ENCODE results near the gene TMIGD1. TPM values are rescaled to one million over a fixed set of nuclear protein-coding genes. Genes with fewer than 3 reads are reported as not detected.

Gene TMIGD1
- total RNA-seq, 1 experiment from 2014 or later, result not detected

DNA sequence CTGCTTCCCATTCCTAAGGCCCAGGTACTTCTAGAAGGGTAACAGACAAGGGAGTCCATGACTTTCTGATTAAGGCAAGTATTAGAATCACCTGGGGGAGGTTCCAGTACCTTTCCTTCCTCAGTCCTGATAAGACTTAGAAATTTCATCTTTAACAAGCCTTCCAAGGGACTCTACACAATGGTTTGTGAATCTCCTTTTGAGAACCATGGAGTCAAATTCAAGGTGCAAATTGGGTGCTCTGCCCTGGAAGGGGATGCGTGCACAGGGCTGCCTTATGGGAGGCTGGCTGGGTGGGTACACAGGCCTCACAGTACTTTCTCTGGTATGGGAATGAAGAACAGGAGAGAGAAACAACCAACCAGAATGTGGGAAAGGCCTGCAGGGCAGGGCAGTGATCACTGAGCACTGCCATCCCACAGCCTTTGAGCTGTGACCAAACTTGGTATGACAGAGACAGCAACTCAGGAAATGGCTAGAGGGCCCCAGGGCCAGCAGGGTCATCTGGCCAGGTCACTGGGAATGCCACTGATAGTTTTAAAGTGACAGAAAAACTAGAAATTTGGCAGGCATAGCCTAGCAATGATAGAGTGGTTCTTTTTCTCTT lies 3.6 kb upstream of the TMIGD1 start:
- H3K9me3 ChIP-seq (ENCODE audit: control insufficient read depth in 1 of 2, insufficient read depth in 1 of 2, low read depth in 1 of 2, low read length in 2 of 2), result no peaks in the 10 kb centered on the region
- H3K4me2 ChIP-seq (ENCODE audit: low read length), result no peak overlapping the region
- no peak overlapping the region for H3K9ac ChIP-seq (ENCODE audit: low read length)
- BruUV-seq (replicated peaks), result no TSS peak
- no peak for TF ChIP-seq CEBPB (IDR thresholded peaks at IDR 0.05; ENCODE audit: low read depth)
- TF ChIP-seq, protein P1, sequence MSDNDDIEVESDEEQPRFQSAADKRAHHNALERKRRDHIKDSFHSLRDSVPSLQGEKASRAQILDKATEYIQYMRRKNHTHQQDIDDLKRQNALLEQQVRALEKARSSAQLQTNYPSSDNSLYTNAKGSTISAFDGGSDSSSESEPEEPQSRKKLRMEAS (IDR thresholded peaks at IDR 0.05), result no peak
- TF ChIP-seq RAD21 (IDR thresholded peaks at IDR 0.05; ENCODE audit: low read depth), result no peak
- TF ChIP-seq EZH2phosphoT487 (IDR thresholded peaks at IDR 0.05; ENCODE audit: borderline replicate concordance), result no peak
- TF ChIP-seq SIN3A (IDR thresholded peaks at IDR 0.05; ENCODE audit: low read depth), result no peak
- TF ChIP-seq, protein P2, sequence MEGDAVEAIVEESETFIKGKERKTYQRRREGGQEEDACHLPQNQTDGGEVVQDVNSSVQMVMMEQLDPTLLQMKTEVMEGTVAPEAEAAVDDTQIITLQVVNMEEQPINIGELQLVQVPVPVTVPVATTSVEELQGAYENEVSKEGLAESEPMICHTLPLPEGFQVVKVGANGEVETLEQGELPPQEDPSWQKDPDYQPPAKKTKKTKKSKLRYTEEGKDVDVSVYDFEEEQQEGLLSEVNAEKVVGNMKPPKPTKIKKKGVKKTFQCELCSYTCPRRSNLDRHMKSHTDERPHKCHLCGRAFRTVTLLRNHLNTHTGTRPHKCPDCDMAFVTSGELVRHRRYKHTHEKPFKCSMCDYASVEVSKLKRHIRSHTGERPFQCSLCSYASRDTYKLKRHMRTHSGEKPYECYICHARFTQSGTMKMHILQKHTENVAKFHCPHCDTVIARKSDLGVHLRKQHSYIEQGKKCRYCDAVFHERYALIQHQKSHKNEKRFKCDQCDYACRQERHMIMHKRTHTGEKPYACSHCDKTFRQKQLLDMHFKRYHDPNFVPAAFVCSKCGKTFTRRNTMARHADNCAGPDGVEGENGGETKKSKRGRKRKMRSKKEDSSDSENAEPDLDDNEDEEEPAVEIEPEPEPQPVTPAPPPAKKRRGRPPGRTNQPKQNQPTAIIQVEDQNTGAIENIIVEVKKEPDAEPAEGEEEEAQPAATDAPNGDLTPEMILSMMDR (IDR thresholded peaks at IDR 0.05 in 2 of 3, conservative IDR thresholded peaks at IDR 0.05 in 1 of 3; ENCODE audit: borderline replicate concordance in 1 of 3, insufficient read depth in 1 of 3, low read depth in 2 of 3, low read length in 2 of 3), result no peak
- no peak for TF ChIP-seq FOSL1 (IDR thresholded peaks at IDR 0.05; ENCODE audit: low read depth)
- no peak for TF ChIP-seq EZH2 (IDR thresholded peaks at IDR 0.05)
- TF ChIP-seq TCF7L2 (IDR thresholded peaks at IDR 0.05; ENCODE audit: borderline replicate concordance, extremely low read depth, insufficient read depth, insufficient read length), result no peak
- TF ChIP-seq, protein P3, sequence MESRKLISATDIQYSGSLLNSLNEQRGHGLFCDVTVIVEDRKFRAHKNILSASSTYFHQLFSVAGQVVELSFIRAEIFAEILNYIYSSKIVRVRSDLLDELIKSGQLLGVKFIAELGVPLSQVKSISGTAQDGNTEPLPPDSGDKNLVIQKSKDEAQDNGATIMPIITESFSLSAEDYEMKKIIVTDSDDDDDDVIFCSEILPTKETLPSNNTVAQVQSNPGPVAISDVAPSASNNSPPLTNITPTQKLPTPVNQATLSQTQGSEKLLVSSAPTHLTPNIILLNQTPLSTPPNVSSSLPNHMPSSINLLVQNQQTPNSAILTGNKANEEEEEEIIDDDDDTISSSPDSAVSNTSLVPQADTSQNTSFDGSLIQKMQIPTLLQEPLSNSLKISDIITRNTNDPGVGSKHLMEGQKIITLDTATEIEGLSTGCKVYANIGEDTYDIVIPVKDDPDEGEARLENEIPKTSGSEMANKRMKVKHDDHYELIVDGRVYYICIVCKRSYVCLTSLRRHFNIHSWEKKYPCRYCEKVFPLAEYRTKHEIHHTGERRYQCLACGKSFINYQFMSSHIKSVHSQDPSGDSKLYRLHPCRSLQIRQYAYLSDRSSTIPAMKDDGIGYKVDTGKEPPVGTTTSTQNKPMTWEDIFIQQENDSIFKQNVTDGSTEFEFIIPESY (IDR thresholded peaks at IDR 0.05; ENCODE audit: extremely low read depth, insufficient replicate concordance, low read length), result no peak
- no peak for TF ChIP-seq ZNF274 (IDR thresholded peaks at IDR 0.05; ENCODE audit: low read depth, low read length)
- no peak for TF ChIP-seq SRF (IDR thresholded peaks at IDR 0.05; ENCODE audit: low read depth)
- TF ChIP-seq ELF1 (IDR thresholded peaks at IDR 0.05; ENCODE audit: borderline replicate concordance, low read depth), result no peak
- TF ChIP-seq JUND (IDR thresholded peaks at IDR 0.05), result no peak
- no peak for TF ChIP-seq CBX3 (IDR thresholded peaks at IDR 0.05; ENCODE audit: low read depth)
- H3K4me3 ChIP-seq (replicated peaks in 1 of 2; ENCODE audit: low read depth in 1 of 2, low read length in 2 of 2), result no peak overlapping the region
- intact Hi-C loops (cut with micrococcal nuclease), result no loop called here
- CTCF ChIA-PET, result interaction anchor here (1.5 to 2.7 kb wide), 6 partner anchors 8 to 232 kb away, joined by 6 to 67 read pairs (median 10); no protein-coding TSS in a partner anchor
- peaks cover 7 to 20% of the 10 kb centered on the region in 2 experiments; a peak in 3 of 4 replicates for H3K4me1 ChIP-seq (ENCODE audit: control insufficient read depth in 1 of 2, insufficient read depth in 2 of 2, low read length in 2 of 2)
- no peak for DNase-seq (ENCODE audit: low read depth, low spot score)
- no peak overlapping the region for H2AFZ ChIP-seq (ENCODE audit: low read depth, low read length, poor library complexity, severe bottlenecking)
- H3K9me2 ChIP-seq (ENCODE audit: insufficient read depth), result no peaks in the 10 kb centered on the region
- H3K27me3 ChIP-seq (ENCODE audit: insufficient read depth, low read length), result no peaks in the 10 kb centered on the region
- no peaks in the 10 kb centered on the region for H3K36me3 ChIP-seq (ENCODE audit: control insufficient read depth in 1 of 2, insufficient read depth in 2 of 2, low read length in 2 of 2)
- RAD21 ChIA-PET (ENCODE audit: low non-redundant PET in 1 of 2, low total read pairs in 2 of 2, uncharacterized antibody in 2 of 2, unreplicated experiment in 2 of 2), result interaction anchor here (1.4 to 2.0 kb wide), 2 partner anchors 233 kb away, joined by 15 to 16 read pairs; no protein-coding TSS in a partner anchor
- H3K79me2 ChIP-seq (ENCODE audit: insufficient read depth, low read length), result no peaks in the 10 kb centered on the region
- no peak overlapping the region for H3K27ac ChIP-seq (ENCODE audit: low read depth, low read length)
- no peak for ATAC-seq
- H4K20me1 ChIP-seq (ENCODE audit: insufficient read depth), result no peaks in the 10 kb centered on the region
- POLR2A ChIA-PET, result no interaction called here
